ENCODE data around the gene NFE2L3. TPM values are rescaled to one million over a fixed set of nuclear protein-coding genes. Genes with fewer than 3 reads are reported as not detected.

NFE2L3 gene
- total and polyA plus RNA-seq, 2 of the 8 experiments (the other 6 are each of a cell fraction or from before 2014, with no cell fraction given), result 64.9 to 76.5 TPM

GRCh38 chr7:26168458-26169023 is 16.5 kb downstream of the NFE2L3 start:
- Histone ChIP-seq H3K4me1 (replicated peaks in 1 of 4; ENCODE audit: control insufficient read depth in 3 of 4, insufficient read depth in 4 of 4, low read length in 3 of 4) (peaks cover 5 to 16% (median 10%) of the 10 kb centered on the region in 4 experiments; a peak in 6 of 7 replicates), H2BK12ac (ENCODE audit: low read depth, low read length) (no peak overlapping the region), H3K27me3 (replicated peaks in 1 of 4; ENCODE audit: control insufficient read depth in 3 of 4, extremely low read depth in 1 of 4, insufficient read depth in 3 of 4, low read length in 3 of 4) (no peaks in the 10 kb centered on the region), H3K9me3 (ENCODE audit: insufficient read depth in 2 of 2, low read depth in 1 of 2, low read length in 1 of 2) (no peaks in the 10 kb centered on the region), H3K4ac (replicated peaks; ENCODE audit: insufficient read length, low read depth, low read length) (no peak overlapping the region), H3K79me2 (ENCODE audit: control insufficient read depth in 1 of 2, insufficient read depth in 2 of 2, low read length in 2 of 2) (peaks cover 10 to 90% of the 10 kb centered on the region in 2 experiments), H4K91ac (replicated peaks; ENCODE audit: insufficient read length, low read length) (no peak overlapping the region), H3K4me3 (ENCODE audit: extremely low read depth in 1 of 4, insufficient read depth in 2 of 4, low read depth in 3 of 4, low read length in 4 of 4) (no peak overlapping the region), H2AFZ (ENCODE audit: low read length) (no peak overlapping the region), H3K14ac (ENCODE audit: insufficient read length) (no peak overlapping the region), H3K9ac (replicated peaks in 1 of 4; ENCODE audit: extremely low read depth in 1 of 4, low read depth in 3 of 4, low read length in 3 of 4) (no peak overlapping the region), H3K18ac (ENCODE audit: extremely low read depth, low read length) (no peak overlapping the region), H2BK20ac (ENCODE audit: low read length) (no peak overlapping the region), H4K20me1 (replicated peaks in 1 of 2; ENCODE audit: control insufficient read depth in 1 of 2, insufficient read depth in 2 of 2, low read length in 2 of 2) (peaks cover 7 to 18% of the 10 kb centered on the region in 2 experiments), H2AK5ac (ENCODE audit: low read depth, low read length) (no peak overlapping the region), H3K23ac (ENCODE audit: insufficient read length) (no peak overlapping the region), H3K27ac (ENCODE audit: low read depth, low read length) (no peak overlapping the region), H3K23me2 (ENCODE audit: low read depth, low read length) (no peaks in the 10 kb centered on the region), H3K36me3 (ENCODE audit: control insufficient read depth in 2 of 4, insufficient read depth in 4 of 4, low read length in 3 of 4) (peaks cover 0 to 1% (median 0%) of the 10 kb centered on the region in 4 experiments; a peak in 1 of 8 replicates), H4K5ac (ENCODE audit: insufficient read length, low read depth, low read length) (no peak overlapping the region), H3K4me2 (ENCODE audit: insufficient read depth in 1 of 2, low read depth in 2 of 2, low read length in 2 of 2) (no peak overlapping the region), H3K79me1 (ENCODE audit: low read depth, low read length) (peaks cover 13% of the 10 kb centered on the region), H4K8ac (ENCODE audit: extremely low read depth, insufficient read depth, low read length) (no peak overlapping the region), H2BK120ac (replicated peaks; ENCODE audit: low read depth, low read length) (no peak overlapping the region), H2BK5ac (ENCODE audit: low read depth, low read length) (no peak overlapping the region), H3K56ac (replicated peaks; ENCODE audit: insufficient read length, low read depth, low read length) (no peak overlapping the region), H2BK15ac (ENCODE audit: low read length) (no peak overlapping the region)
- 77% methylated on average over 6 of the region's 6 CpGs; no CpG with 5 or more reads in 1 of the 2 experiments for WGBS, 2 experiments (ENCODE audit: extremely low coverage in 1 of 2, insufficient coverage in 1 of 2, insufficient read length in 1 of 2, insufficient replicate concordance in 2 of 2, low coverage in 1 of 2, low lambda C conversion rate in 2 of 2, missing lambda C conversion rate in 1 of 2)
- FAIRE-seq (no peak), DNase-seq (ENCODE audit: low read depth in 1 of 2, low spot score in 2 of 2) (no peak)
- POLR2A ChIA-PET (ENCODE audit: partially characterized antibody), result interaction anchor here (1.2 kb wide), 1 partner anchor 10 kb away, joined by 4 read pairs; no protein-coding TSS in a partner anchor
- no peak for TF ChIP-seq ATF3 (IDR thresholded peaks at IDR 0.05; ENCODE audit: insufficient read depth, low read depth, low read length)
- TF ChIP-seq CBX8 (IDR thresholded peaks at IDR 0.05; ENCODE audit: borderline replicate concordance, low read depth, low read length), result no peak
- TF ChIP-seq JUN (IDR thresholded peaks at IDR 0.05; ENCODE audit: low read depth, low read length), result no peak
- TF ChIP-seq KDM1A (IDR thresholded peaks at IDR 0.05; ENCODE audit: borderline replicate concordance, low read length), result no peak
- TF ChIP-seq SRF (IDR thresholded peaks at IDR 0.05; ENCODE audit: low read depth, low read length), result no peak
- CTCF ChIA-PET (ENCODE audit: partially characterized antibody), result interaction anchor here (1.8 kb wide), 1 partner anchor 78 kb away, joined by 4 read pairs; no protein-coding TSS in a partner anchor
